Measurements from ENCODE around the gene NRDE2. TPM values are rescaled to one million over a fixed set of nuclear protein-coding genes. Genes with fewer than 3 reads are reported as not detected.

The NRDE2 gene
- total RNA-seq, 1 experiment from 2014 or later = 19.2 TPM

- H3K27ac Mint-ChIP-seq (ENCODE audit: unreplicated experiment) = no peak overlapping the region
- TF ChIP-seq CTCF (IDR thresholded peaks at IDR 0.05; ENCODE audit: unreplicated experiment) = no peak
Observed at GRCh38 chr14:90318016-90318415, 13.7 kb downstream of the NRDE2 start.

GRCh38 chr14:90317286-90317685 lies 14.5 kb downstream of the NRDE2 start:
- intact Hi-C loops (cut with micrococcal nuclease; ENCODE audit: unreplicated experiment) = no loop called here
- H3K36me3 Mint-ChIP-seq (ENCODE audit: insufficient read depth, unreplicated experiment) = peaks cover 13% of the 10 kb centered on the region
- DNase-seq = no peak
- no peak for TF ChIP-seq CTCF (IDR thresholded peaks at IDR 0.05; ENCODE audit: unreplicated experiment)
- CTCF ChIA-PET = no interaction called here
- H3K4me1 Mint-ChIP-seq (ENCODE audit: low read depth, unreplicated experiment) = no peaks in the 10 kb centered on the region
- H3K9me3 Mint-ChIP-seq (ENCODE audit: low read depth, unreplicated experiment) = peaks cover 2% of the 10 kb centered on the region
- H3K27ac Mint-ChIP-seq (ENCODE audit: unreplicated experiment) = no peak overlapping the region
- no peak overlapping the region for H3K4me3 Mint-ChIP-seq (ENCODE audit: low read depth, unreplicated experiment)
- BruUV-seq (replicated peaks) = no TSS peak
- H3K27me3 Mint-ChIP-seq (ENCODE audit: unreplicated experiment) = no peaks in the 10 kb centered on the region

More at GRCh38 chr14:90318016-90318415, 13.7 kb downstream of the NRDE2 start:
- BruUV-seq (replicated peaks) = no TSS peak
- Mint-ChIP-seq H3K27me3 (ENCODE audit: unreplicated experiment) (no peaks in the 10 kb centered on the region), H3K36me3 (ENCODE audit: insufficient read depth, unreplicated experiment) (peaks cover 13% of the 10 kb centered on the region), H3K9me3 (ENCODE audit: low read depth, unreplicated experiment) (peaks cover 2% of the 10 kb centered on the region), H3K4me1 (ENCODE audit: low read depth, unreplicated experiment) (no peaks in the 10 kb centered on the region), H3K4me3 (ENCODE audit: low read depth, unreplicated experiment) (no peak overlapping the region)
- intact Hi-C loops (cut with micrococcal nuclease; ENCODE audit: unreplicated experiment) = no loop called here
- no peak for DNase-seq
- CTCF ChIA-PET = no interaction called here

- Mint-ChIP-seq H3K27ac (ENCODE audit: unreplicated experiment) (no peak overlapping the region), H3K4me1 (ENCODE audit: low read depth, unreplicated experiment) (peaks cover 17% of the 10 kb centered on the region), H3K4me3 (ENCODE audit: low read depth, unreplicated experiment) (no peak overlapping the region), H3K27me3 (ENCODE audit: unreplicated experiment) (no peaks in the 10 kb centered on the region), H3K36me3 (ENCODE audit: insufficient read depth, unreplicated experiment) (no peaks in the 10 kb centered on the region), H3K9me3 (ENCODE audit: low read depth, unreplicated experiment) (no peaks in the 10 kb centered on the region)
- no peak for DNase-seq
- no peak for TF ChIP-seq CTCF (IDR thresholded peaks at IDR 0.05; ENCODE audit: unreplicated experiment)
- CTCF ChIA-PET = interaction anchor here (0.6 kb wide), 1 partner anchor 21 kb away, joined by 3 read pairs; no protein-coding TSS in a partner anchor
- no TSS peak for BruUV-seq (replicated peaks)
- intact Hi-C loops (cut with micrococcal nuclease; ENCODE audit: unreplicated experiment) = no loop called here
Observed at GRCh38 chr14:90308561-90308960, 23.2 kb downstream of the NRDE2 start.

GRCh38 chr14:90305176-90305601 lies 26.6 kb downstream of the NRDE2 start:
- intact Hi-C loops (cut with micrococcal nuclease; ENCODE audit: unreplicated experiment) = no loop called here
- TF ChIP-seq CTCF (IDR thresholded peaks at IDR 0.05; ENCODE audit: unreplicated experiment) = no peak

More at GRCh38 chr14:90305176-90305601, 26.6 kb downstream of the NRDE2 start:
- H3K4me3 Mint-ChIP-seq (ENCODE audit: low read depth, unreplicated experiment) = no peak overlapping the region
- no peak for DNase-seq
- H3K9me3 Mint-ChIP-seq (ENCODE audit: low read depth, unreplicated experiment) = no peaks in the 10 kb centered on the region
- no peak overlapping the region for H3K27ac Mint-ChIP-seq (ENCODE audit: unreplicated experiment)
- H3K27me3 Mint-ChIP-seq (ENCODE audit: unreplicated experiment) = no peaks in the 10 kb centered on the region
- peaks cover 17% of the 10 kb centered on the region for H3K4me1 Mint-ChIP-seq (ENCODE audit: low read depth, unreplicated experiment)
- CTCF ChIA-PET = no interaction called here
- BruUV-seq (replicated peaks) = no TSS peak
- peaks cover 9% of the 10 kb centered on the region for H3K36me3 Mint-ChIP-seq (ENCODE audit: insufficient read depth, unreplicated experiment)

Measured in Calu3 (cell line).